ENCODE results near the gene MBD6.
"Not testable (repeated sequence)": the region's sequence is repeated elsewhere in the genome, so short reads cannot be mapped to it uniquely, and the experiment has no call there.

Gene MBD6

DNA sequence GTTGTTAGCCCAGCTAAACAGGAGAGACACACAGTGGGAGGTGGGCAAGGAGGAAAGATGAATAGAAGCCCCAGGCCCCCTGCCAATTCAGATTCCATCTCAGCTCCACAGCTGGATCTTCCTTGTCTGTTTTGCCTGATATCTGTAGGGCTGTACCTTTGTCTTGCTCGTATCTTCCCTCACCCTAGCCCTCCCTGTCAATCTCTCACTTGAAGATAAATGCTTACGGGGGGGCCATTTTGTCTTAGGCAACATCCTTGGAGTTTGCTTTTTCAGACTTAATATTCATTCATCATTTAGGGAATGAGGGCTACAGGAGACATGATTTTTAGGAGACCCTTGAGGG is 29.7 kb downstream of the MBD6 start:
- no peak for DNase-seq

DNA sequence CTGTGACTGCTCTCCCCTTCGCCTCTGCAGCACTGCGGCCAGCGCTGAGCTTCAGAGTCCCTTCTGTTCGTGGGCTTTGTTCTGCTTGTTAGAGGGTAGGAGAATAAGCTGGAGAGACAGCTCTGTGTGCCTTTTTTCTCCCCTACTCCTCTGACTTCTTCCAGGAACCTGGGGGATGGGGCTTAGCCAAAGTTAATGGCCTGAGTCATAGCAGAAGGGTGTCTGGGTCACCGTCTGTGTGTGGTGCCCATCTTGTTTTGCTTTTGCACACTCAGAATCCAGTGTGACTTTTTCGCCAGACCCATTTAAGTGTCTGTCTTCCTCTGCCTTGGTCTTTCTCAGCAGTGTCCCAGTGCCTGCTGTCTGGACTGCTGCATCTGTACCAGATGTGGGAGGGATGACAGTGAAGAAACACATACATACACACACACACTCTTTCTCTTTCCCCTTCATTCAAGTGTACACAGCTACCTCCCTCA is 30.2 kb downstream of the MBD6 start:
- no peak for DNase-seq

DNA sequence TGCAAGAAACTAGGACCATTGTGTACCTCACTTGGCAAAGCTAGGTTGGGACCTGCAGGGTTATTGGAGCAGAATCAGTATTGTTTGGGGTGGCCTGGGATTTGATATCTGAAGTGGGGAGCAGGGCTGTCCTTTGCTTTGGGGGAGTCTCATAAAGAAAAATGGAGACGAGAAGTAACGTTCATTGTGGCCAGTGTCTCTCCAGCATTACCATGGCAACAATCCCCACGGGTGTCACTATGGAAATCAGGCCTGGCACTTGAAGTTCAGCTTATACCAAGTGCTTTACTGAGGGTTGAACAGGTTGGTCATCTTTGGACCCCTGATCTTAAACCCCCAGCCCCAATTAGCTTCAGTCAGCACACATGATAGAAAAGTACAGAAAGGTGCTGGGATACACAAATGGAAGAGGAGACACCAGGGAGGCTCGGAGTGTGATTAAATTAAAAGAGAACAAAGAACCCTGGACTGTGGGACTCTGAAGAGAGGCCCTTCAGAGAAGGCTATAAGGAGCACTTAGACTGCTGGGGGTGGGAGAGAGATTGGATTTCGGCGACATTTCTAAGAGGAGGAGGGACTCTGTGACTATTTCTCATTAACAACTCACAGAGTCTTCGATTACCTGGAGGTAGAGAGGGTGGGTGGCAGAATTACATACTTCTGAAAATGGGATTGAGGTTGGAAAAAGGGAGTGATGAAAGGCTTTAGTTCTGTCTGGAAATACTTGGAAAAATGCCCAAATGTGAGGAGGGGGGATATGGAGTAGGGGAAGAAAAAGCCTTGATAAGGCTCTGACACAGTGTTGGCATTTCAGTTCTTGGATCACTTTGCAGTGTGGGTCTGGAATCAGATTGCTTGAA is 30.9 kb downstream of the MBD6 start:
- no peak for DNase-seq

DNA sequence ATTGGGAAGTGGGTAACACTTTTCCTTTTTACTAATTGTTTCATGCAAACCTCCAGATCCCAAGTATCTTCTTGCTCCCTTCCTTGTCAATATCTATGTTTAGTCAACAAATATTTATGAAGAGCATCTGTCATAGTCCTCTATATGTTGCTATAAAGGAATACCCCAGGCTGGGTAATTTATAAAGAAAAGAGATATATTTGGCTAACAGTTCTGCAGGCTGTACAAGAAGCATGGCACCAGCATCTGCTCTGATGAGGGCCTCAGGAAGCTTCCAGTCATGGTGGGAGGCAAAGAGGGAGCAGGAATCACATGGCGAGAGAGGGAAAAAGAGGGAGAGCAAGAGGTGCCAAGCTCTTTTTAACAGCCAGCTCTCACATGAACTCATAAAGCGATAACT is 31.8 kb downstream of the MBD6 start:
- DNase-seq: no peak

DNA sequence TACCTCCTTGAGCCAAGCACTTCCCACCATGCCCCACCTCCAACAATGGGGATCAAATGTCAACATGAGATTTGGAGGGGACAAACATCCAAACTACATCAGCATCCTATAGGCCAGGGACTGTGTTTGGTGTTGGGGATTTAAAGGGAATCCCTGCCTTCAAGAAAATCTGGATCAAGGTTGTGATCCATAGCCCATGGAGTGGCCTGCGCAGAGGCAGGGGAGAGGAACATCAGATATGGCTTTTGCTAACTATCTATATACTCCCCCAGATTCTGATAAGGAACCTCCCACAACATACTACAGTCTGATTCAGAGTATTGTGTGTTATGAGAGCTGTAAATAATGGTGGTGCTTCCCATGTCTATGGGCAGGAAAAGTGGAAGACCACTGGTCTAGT is 32.3 kb downstream of the MBD6 start:
- DNase-seq: no peak

DNA sequence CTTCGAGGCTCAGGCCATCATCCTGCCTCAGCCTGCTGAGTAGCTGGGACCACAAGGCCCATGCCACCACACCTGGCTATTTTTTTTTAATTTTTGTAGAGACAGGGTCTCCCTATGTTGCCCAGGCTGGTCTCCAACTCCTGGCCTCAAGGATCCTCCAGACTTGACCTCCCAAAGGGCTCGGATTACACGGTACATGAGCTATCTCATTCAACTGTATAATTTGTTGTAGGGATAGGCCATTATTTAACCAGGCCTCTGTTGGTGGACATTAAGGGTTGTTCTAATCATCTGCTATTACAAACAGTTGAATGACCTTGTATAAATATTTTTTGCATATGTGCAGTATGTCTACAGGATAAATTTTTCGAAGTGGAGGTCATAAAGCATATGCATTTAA is 36.2 kb downstream of the MBD6 start:
- no peak for DNase-seq

DNA sequence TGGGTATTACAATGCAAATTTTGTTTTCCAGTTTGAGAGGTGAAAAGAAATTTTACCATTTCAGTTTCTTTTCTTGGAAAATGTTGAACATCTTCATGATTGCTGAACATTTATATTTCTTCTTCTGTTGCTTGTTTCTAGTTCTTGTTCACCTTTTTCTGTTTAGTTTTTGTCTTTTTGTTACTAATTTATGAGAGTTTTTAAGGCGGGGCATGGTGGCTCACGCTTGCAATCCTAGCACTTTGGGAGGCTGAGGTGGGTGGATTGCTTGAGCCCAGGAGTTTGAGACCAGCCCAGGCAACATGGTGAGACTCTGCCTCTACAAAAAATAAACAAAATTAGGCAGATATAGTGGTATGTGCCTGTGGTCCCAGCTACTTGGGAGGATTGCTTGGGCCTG is 37.9 kb downstream of the MBD6 start:
- DNase-seq: no peak

DNA sequence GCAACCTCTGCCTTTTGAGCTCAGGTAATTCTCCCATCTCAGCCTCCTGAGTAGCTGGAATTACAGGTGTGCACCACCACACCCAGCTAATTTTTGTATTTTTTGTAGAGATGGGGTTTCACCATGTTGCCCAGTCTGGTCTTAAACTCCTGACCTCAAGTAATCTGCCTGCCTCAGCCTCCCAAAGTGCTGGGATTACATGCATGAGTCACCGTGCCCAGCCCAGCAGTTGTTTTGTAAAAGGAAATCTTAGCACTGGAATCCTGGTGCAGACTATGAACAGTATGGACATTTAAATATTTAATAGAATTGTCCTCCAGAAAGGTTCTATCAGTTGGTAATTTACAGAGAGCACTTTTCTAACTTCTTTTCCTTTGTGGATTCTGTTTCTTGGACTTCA is 38.5 kb downstream of the MBD6 start:
- not testable (repeated sequence) for DNase-seq

DNA sequence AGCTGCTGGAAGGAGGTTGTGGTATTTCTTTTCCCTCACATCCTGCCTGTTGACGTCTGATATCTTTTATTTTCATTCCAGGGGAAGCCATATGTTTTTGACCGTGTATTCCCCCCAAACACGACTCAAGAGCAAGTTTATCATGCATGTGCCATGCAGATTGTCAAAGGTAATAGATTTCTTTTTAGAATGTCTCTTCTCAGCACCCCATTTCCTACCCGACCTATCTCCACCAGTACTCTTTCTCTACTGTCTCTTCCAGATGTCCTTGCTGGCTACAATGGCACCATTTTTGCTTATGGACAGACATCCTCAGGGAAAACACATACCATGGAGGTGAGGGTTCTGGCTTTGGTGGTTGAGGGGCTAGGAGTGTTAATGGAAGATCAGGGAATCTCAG is 40.7 kb downstream of the MBD6 start:
- no peak for DNase-seq

DNA sequence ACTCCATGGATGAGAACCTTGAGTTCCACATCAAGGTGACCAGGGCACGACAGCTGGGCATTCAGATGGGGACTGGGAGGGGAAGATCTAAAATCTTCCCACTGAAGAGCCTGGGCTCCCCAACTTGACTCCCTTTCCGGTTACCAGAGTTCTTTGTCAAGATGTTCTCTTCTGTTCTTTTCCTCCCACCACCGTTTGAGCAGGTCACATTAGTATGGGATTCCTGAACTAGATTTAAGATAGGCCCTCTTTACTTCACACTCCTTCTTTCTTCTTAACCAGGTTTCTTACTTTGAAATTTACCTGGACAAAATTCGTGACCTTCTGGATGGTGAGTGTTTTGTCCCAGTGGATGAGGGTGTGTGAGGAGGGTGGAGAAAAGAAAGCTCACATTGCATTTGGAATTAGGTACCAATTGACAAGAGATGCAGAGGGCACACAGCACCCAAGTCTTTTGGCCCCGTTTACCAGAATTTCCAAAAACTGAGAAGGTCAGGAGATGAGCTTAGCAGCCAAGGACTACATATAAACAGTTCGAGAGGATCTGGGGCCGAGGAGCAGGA is 41.6 kb downstream of the MBD6 start:
- no peak for DNase-seq

DNA sequence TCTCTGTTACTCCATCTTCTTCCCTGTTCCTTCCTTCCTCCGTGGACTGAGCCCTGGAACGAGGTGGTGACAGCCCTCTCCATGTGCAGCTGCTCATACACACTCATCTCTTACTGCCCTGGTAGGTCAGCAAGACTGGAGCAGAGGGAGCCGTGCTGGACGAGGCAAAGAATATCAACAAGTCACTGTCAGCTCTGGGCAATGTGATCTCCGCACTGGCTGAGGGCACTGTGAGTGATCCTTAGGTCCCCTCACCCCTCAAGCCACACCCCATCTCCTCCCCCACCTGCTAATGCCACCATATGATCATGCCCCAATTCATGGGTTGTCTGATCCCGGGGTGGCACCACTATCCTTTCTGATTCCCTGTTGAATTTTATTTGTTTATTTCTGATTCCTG is 46.2 kb downstream of the MBD6 start:
- DNase-seq: no peak

DNA sequence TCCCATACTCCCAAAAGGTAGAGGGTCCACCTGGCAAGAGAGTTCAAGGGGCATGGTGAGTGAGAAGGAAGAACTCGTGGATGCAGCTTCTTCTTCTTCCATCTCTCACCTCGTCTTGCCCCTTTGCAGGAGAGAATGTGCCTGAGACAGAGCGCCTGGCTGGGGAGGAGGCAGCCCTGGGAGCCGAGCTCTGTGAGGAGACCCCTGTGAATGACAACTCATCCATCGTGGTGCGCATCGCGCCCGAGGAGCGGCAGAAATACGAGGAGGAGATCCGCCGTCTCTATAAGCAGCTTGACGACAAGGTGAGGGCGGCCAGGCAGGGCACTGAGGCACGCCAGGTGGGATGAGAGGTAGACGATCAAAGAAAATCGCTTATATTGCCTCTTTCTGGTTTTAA is 47.2 kb downstream of the MBD6 start:
- no peak for DNase-seq

DNA sequence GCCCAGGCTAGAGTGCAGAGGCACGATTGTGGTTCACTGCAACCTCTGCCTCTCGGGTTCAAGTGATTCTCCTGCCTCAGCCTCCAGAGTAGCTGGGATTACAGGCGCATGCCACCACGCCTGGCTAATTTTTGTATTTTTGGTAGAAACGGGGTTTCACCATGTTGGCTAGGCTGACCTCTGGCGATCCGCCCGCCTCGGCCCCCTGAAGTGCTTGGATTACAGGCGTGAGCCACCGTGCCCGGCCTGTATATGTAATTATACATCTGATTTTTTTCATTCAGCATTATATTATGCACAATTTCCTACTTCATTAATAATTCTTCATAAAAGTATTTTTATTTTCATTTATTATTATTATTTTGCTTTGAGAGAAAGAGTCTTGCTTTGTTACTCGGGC is 47.8 kb downstream of the MBD6 start:
- DNase-seq: not testable (repeated sequence)

DNA sequence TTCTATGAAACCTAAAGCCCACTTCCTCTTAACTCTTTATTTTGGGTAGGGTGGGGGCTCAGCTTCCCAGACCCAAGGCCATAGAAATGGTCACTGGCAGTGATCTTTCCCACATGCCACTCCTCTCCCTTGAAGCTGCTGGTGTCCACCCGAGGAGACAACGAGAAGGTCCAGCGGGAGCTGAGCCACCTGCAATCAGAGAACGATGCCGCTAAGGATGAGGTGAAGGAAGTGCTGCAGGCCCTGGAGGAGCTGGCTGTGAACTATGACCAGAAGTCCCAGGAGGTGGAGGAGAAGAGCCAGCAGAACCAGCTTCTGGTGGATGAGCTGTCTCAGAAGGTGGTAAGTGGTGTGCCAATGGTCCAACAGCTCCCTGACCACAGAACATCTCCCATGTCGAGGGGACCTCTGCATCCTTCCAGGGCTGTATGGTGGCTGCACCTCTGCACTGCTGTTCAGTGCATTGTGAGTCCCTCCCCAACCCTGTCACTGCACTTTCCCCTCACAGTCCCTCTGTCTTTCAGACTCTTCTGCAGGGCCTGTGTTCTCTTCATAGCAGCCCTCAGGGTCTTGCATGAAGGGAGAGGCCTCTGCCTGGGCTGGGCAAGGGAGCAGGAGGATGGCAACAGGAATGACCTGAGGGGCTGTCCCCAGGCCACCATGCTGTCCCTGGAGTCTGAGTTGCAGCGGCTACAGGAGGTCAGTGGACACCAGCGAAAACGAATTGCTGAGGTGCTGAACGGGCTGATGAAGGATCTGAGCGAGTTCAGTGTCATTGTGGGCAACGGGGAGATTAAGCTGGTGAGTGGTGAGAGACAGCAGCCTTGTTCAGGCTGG is 49.5 kb downstream of the MBD6 start:
- no peak for DNase-seq

DNA sequence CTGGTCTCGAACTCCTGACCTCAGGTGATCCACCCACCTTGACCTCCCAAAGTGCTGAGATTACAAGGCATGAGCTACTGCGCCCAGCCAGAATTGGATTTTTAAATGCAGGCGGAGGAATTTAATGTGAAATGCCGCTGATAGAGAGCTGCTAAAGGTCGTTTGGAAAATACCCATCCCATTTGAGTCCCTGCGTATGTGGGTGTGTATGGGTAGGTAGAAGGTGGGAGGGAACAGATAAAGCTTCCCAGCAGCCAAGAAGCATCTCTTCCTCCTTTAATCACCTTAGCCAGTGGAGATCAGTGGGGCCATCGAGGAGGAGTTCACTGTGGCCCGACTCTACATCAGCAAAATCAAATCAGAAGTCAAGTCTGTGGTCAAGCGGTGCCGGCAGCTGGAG is 52.2 kb downstream of the MBD6 start:
- DNase-seq: no peak

DNA sequence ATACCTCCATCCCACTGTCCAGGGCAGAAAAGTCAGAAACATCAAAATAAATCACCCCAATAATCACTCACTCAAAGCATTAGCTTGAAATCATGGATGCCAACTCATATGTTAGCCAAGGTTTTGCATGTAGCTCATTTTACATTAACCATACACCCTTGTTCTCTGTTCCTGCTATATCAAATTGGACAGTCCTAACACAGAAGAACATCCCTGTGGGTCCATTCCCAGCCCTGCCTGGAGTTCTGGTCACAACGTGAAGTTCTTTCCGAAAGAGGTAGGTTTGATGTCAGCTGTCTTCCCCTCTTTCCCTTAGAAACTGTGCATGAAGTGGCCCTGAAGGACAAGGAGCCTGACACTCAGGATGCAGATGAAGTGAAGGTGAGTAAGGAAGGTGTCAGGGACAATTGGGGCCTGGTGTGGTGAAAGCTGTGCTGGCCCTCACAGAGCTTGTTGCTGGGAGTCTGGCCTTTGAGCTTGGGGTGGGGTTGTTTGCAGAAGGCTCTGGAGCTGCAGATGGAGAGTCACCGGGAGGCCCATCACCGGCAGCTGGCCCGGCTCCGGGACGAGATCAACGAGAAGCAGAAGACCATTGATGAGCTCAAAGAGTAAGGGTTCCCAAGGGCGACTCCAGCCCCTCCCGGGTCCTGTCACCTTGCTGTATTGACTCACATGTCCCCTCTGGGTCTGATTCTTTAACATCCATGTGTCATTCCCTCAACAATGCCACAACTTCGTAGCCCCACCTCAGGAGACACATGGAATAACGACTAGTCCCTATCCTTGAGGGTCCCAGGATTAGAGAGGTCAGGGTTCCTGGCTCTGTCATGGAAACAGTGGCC is 53.4 kb downstream of the MBD6 start:
- no peak for DNase-seq

DNA sequence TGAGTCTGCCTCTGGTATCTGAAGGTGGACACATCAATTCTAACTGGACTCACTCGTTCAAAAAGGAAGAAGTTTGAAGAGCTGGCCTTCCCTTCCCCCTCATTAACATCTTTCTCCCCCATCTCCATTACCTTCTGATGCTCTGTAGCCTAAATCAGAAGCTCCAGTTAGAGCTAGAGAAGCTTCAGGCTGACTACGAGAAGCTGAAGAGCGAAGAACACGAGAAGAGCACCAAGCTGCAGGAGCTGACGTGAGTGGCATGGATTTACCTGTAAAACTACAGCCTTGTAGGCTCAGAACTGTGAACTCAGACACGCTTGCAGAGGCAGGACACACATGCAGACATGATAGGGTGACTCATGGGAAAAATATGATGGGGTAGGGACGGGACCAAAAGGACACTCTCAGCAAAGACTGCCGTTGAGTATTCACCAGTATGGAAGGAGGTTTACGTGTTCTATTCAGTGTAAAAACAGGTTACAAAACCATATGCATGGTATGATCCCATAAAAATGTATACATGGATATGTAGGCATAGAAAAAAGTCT is 54.1 kb downstream of the MBD6 start:
- DNase-seq: no peak

DNA sequence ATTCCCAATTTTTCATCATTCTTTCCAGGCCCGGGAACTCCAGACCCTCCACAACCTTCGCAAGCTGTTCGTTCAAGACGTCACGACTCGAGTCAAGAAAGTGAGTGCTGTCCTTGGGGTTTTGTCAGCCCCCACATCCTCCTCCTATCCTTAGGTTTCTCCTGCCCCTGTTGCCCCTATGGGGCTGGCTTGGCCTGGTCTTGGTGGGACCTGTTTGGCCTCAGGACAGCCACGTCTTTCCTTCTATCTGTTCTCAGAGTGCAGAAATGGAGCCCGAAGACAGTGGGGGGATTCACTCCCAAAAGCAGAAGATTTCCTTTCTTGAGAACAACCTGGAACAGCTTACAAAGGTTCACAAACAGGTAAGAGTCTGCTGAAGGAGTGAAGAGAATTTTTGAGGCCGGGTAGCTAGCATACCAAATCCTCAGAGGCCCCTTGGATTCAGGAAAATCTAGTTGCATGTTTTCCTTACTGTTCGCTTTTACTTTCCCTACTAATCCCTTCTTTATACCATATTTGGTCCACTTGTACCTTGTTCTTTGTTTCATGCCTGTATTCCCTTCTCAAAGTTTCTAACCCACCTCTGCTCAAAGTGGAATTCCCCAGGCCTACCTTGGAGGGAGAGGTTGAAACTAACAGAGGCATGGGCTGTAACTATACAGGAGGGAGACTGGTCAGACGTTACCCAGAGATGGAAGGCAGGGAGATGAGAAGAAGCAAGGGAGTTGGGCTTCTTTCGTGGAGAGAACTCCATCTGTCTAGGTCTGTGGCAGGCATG is 55.5 kb downstream of the MBD6 start:
- DNase-seq: no peak

DNA sequence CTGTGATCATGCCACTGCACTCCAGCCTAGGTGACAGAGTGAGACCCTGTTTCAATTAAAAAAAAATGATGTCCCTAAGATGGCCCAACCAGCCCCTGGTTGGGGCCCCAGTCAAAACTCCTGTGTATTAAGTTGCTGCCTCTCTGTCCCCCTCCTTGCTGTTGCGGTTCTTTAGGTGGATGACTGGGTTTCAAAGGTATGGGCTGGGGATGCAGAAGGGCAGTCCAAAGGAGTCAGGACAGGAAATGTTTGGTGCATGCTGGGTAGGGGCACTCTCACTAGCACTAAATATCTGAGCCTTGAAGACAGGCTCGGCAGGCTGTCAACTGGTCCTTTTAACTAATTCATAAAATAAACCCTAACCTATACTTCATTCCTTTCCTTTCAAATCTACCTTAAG is 56.4 kb downstream of the MBD6 start:
- DNase-seq: no peak
